CD4-positive, alpha-beta T cell treated with Interleukin-6 at 100 ng/mL for 8 hours (primary cell): ENCODE measurements around the gene ABCB11.
"Not testable (repeated sequence)": the region's sequence is repeated elsewhere in the genome, so short reads cannot be mapped to it uniquely, and the experiment has no call there.

ENCODE experiments used
- DNase-seq: peaks from one replicate; pipeline ENCODE4 v3.0.0-alpha.2; 2020; ENCODE audit warnings: mixed read lengths, low spot score

The ABCB11 gene

GRCh38 chr2:168889635-168890005 is 141.5 kb downstream of the ABCB11 start:
- no peak for DNase-seq

- DNase-seq = no peak
Measured at GRCh38 chr2:168884975-168885374, 146.1 kb downstream of the ABCB11 start.

GRCh38 chr2:168882163-168882562 is 149.0 kb downstream of the ABCB11 start:
- not testable (repeated sequence) for DNase-seq

- DNase-seq = no peak
Measured at GRCh38 chr2:168874368-168875054, 156.6 kb downstream of the ABCB11 start.

GRCh38 chr2:168870824-168871223 is 160.3 kb downstream of the ABCB11 start:
- DNase-seq = not testable (repeated sequence)
